Activated naive CD8-positive, alpha-beta T cell (primary cell): Measurements from ENCODE around the gene B3GNT7.

Experiments
- H3K27ac Mint-ChIP-seq: one replicate; pipeline ENCODE4 v1.8.0; 2021; ENCODE audit warnings: mixed read lengths
- H3K27me3 Mint-ChIP-seq: one replicate; pipeline ENCODE4 v1.8.0; 2021; ENCODE audit warnings: mixed read lengths
- H3K36me3 Mint-ChIP-seq: one replicate; pipeline ENCODE4 v1.8.0; 2021; ENCODE audit warnings: mixed read lengths
- H3K4me1 Mint-ChIP-seq: one replicate; pipeline ENCODE4 v1.8.0; 2021; ENCODE audit warnings: low read depth, mixed read lengths
- H3K4me3 Mint-ChIP-seq: one replicate; pipeline ENCODE4 v1.8.0; 2021; ENCODE audit warnings: mild to moderate bottlenecking, mixed read lengths
- H3K9me3 Mint-ChIP-seq: one replicate; pipeline ENCODE4 v1.8.0; 2021; ENCODE audit warnings: low read depth, mixed read lengths

B3GNT7 gene

GRCh38 chr2:231387904-231388724, 7.4 kb upstream of the B3GNT7 start:
- peaks cover 8% of the 10 kb centered on the region for H3K9me3 Mint-ChIP-seq
- H3K36me3 Mint-ChIP-seq = peaks cover 3% of the 10 kb centered on the region
- peaks cover 3% of the 10 kb centered on the region for H3K27me3 Mint-ChIP-seq
- no peaks in the 10 kb centered on the region for H3K4me1 Mint-ChIP-seq
- H3K4me3 Mint-ChIP-seq = no peak overlapping the region
- H3K27ac Mint-ChIP-seq = no peak overlapping the region

GRCh38 chr2:231388725-231389346, 6.7 kb upstream of the B3GNT7 start:
- peaks cover 7% of the 10 kb centered on the region for H3K4me1 Mint-ChIP-seq
- H3K27ac Mint-ChIP-seq = no peak overlapping the region
- H3K36me3 Mint-ChIP-seq = peaks cover 3% of the 10 kb centered on the region
- H3K9me3 Mint-ChIP-seq = peaks cover 8% of the 10 kb centered on the region
- H3K27me3 Mint-ChIP-seq = peaks cover 5% of the 10 kb centered on the region
- H3K4me3 Mint-ChIP-seq = no peak overlapping the region

GRCh38 chr2:231390667-231391066, 4.8 kb upstream of the B3GNT7 start:
- Mint-ChIP-seq H3K4me1 (peaks cover 10% of the 10 kb centered on the region), H3K27me3 (peaks cover 13% of the 10 kb centered on the region), H3K36me3 (no peaks in the 10 kb centered on the region), H3K4me3 (no peak overlapping the region), H3K27ac (no peak overlapping the region), H3K9me3 (no peaks in the 10 kb centered on the region)

DNA sequence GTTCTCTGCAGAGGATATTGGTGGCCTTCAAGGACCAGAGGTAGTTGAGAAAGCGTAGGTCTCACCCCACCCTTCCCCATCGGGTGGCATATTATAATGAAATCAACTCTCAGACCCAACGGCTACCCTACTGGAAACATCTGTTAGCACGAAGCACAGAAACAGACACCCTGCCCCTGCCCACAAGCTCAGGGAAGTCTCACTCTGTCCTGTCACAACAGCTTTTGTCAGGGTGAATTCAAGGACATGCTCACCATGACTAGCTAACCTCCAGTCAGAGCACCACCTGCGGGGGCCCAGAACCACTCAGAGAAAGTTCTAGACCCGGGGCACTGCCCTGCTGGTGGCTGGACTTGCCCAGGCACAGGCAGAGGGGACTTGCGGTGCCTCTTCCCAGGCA, 3.5 kb upstream of the B3GNT7 start:
- H3K27me3 Mint-ChIP-seq = peaks cover 15% of the 10 kb centered on the region
- no peaks in the 10 kb centered on the region for H3K36me3 Mint-ChIP-seq
- peaks cover 15% of the 10 kb centered on the region for H3K4me1 Mint-ChIP-seq
- H3K27ac Mint-ChIP-seq = no peak overlapping the region
- no peak overlapping the region for H3K4me3 Mint-ChIP-seq
- H3K9me3 Mint-ChIP-seq = no peaks in the 10 kb centered on the region

DNA sequence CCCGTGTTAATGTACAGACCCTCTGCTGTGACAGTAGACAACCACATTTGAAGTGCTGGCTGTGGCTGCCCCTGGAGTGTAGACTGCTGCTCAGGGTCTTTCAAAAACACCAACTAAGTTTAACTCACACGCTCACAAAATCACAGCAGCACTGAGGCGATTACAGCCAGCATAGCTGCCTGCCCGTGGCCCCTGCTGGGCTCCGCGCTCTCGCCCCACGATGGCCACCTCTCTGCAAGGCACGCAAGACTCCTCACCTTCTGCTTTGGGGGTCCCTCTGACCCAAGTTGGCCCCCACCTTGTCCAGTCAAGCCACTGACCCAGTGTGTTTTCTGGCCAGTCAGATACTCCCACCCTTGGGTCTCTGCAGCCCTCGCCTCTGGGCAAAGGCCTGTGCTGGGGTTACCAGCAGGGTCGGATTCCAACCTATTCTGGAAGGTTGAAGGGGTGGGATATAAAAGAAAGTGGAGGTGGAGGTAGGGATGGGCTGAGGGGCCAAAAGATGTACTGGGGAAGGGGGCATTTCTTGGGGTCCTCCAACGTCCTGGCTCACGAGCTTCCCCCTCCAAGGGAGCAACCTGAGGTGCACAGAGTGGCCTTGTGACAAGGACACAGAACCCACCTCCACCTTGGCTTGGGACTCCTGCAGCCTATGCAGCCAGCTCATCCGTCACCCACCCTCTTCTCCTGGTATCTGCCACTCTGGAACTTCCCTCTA, 2.9 kb upstream of the B3GNT7 start:
- Mint-ChIP-seq H3K36me3 (no peaks in the 10 kb centered on the region), H3K9me3 (no peaks in the 10 kb centered on the region), H3K4me3 (no peak overlapping the region), H3K4me1 (peaks cover 15% of the 10 kb centered on the region), H3K27ac (no peak overlapping the region), H3K27me3 (peaks cover 15% of the 10 kb centered on the region)

- Mint-ChIP-seq H3K4me1 (peaks cover 15% of the 10 kb centered on the region), H3K9me3 (no peaks in the 10 kb centered on the region), H3K27me3 (peaks cover 15% of the 10 kb centered on the region), H3K4me3 (peak overlapping the region; percentile 7), H3K36me3 (no peaks in the 10 kb centered on the region), H3K27ac (no peak overlapping the region)
These were observed 2.1 kb upstream of the B3GNT7 start for GRCh38 chr2:231393149-231394131.

DNA sequence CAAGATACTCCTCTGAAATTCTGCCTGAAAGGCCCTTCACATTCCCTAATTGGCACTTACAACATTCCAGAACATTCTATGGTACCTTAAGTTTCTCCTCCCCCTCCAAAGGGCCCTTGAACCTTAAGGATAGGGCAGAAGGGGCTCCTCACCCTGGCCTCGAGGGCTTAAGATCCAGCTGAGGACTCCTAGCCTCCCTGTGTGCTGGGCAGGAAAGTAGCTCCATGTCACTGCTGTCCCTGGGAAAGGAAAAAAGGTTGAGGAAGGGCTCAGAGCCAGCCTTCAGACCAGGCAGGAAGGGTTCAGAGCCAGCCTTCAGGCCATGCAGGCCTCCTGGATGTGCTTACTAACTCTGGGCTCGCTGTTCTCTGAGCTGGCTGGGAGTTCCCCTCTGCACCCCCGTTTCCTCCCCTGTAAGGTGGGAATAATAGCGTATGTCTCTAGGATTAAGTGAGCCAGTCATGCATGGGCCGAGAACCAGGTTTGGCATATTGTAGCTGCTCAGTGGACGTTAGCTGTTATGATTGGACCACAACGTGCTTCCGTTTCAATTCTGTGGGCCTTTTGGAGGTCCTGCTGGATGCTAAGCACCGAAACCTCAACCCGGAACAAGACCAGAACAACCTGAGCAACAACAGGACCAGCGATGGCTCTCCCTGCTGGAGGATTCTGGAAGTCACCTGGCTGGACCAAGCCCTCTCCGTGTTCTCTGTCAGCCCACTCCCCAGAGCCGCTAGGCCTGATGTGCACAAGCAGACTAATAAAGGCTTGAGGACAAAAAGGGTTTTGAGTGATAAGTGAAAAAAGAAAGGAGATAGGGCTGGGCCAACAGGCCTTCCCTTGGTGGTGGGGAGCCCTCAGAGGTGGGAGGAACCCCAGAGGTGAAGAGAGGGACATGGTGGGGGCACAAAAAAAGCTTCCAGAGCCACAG, 1.0 kb upstream of the B3GNT7 start:
- peaks cover 15% of the 10 kb centered on the region for H3K4me1 Mint-ChIP-seq
- H3K27me3 Mint-ChIP-seq = peaks cover 15% of the 10 kb centered on the region
- H3K9me3 Mint-ChIP-seq = no peaks in the 10 kb centered on the region
- peak overlapping the region; percentile 67 for H3K4me3 Mint-ChIP-seq
- H3K36me3 Mint-ChIP-seq = no peaks in the 10 kb centered on the region
- H3K27ac Mint-ChIP-seq = no peak overlapping the region

DNA sequence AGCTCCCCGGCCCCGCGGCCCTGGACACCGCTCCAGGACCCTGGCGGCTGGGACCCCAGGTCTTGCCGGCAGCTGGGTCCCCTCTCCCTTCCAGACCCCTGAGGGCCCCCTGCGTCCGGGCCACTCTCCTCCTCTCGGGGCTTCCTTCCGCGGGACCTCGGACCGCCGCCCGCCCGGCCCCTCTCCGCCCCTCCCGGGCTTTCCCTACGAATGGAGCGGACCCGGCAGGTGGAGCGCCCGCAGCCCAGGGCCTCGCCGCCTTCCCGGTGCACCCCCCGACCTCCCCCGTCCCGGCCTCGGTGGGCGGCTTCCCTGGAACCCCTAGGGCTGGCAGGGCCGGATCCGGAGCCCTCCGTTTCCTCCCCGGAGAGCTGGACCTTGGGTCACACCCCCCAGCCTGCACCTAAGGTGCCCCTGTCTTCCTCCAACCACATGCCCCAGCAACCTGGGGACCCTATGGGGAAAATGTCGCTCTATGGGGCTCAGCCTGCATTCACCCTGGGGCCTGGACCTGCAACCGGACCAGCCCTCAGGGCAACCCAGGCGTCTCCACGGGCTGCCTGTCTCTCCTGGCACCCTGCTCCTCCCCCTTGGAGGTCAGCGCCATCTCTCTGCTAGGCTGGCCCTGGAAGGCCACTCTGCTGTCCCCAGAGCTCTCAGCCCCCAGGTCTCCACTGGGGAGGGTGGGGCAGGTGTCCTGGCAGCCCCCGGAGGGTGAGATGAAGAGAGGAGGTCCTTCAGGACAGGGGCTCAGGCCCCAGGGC, 730 bp downstream of the B3GNT7 start:
- no peaks in the 10 kb centered on the region for H3K9me3 Mint-ChIP-seq
- peak overlapping the region; percentile 56 for H3K4me3 Mint-ChIP-seq
- H3K27me3 Mint-ChIP-seq = peaks cover 15% of the 10 kb centered on the region
- H3K36me3 Mint-ChIP-seq = no peaks in the 10 kb centered on the region
- H3K27ac Mint-ChIP-seq = no peak overlapping the region
- peaks cover 15% of the 10 kb centered on the region for H3K4me1 Mint-ChIP-seq

- Mint-ChIP-seq H3K9me3 (no peaks in the 10 kb centered on the region), H3K4me3 (peak overlapping the region; percentile 63), H3K36me3 (no peaks in the 10 kb centered on the region), H3K4me1 (peaks cover 15% of the 10 kb centered on the region), H3K27ac (no peak overlapping the region), H3K27me3 (peaks cover 13% of the 10 kb centered on the region)
These were observed 1.8 kb downstream of the B3GNT7 start for GRCh38 chr2:231397011-231397927.

- Mint-ChIP-seq H3K4me3 (no peak overlapping the region), H3K9me3 (no peaks in the 10 kb centered on the region), H3K36me3 (no peaks in the 10 kb centered on the region), H3K27ac (no peak overlapping the region), H3K4me1 (peaks cover 15% of the 10 kb centered on the region), H3K27me3 (peaks cover 13% of the 10 kb centered on the region)
These were observed 2.4 kb downstream of the B3GNT7 start for GRCh38 chr2:231397928-231398294.

DNA sequence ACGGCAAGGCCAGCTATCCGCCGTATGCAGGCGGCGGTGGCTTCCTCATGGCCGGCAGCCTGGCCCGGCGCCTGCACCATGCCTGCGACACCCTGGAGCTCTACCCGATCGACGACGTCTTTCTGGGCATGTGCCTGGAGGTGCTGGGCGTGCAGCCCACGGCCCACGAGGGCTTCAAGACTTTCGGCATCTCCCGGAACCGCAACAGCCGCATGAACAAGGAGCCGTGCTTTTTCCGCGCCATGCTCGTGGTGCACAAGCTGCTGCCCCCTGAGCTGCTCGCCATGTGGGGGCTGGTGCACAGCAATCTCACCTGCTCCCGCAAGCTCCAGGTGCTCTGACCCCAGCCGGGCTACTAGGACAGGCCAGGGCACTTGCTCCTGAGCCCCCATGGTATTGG, 3.1 kb downstream of the B3GNT7 start:
- Mint-ChIP-seq H3K4me1 (peaks cover 10% of the 10 kb centered on the region), H3K4me3 (no peak overlapping the region), H3K27ac (no peak overlapping the region), H3K9me3 (no peaks in the 10 kb centered on the region), H3K36me3 (no peaks in the 10 kb centered on the region), H3K27me3 (peaks cover 13% of the 10 kb centered on the region)

GRCh38 chr2:231399046-231399852, 3.7 kb downstream of the B3GNT7 start:
- H3K27me3 Mint-ChIP-seq = peaks cover 10% of the 10 kb centered on the region
- no peaks in the 10 kb centered on the region for H3K9me3 Mint-ChIP-seq
- no peak overlapping the region for H3K4me3 Mint-ChIP-seq
- no peak overlapping the region for H3K27ac Mint-ChIP-seq
- no peaks in the 10 kb centered on the region for H3K36me3 Mint-ChIP-seq
- peaks cover 8% of the 10 kb centered on the region for H3K4me1 Mint-ChIP-seq
